CD14-positive monocyte (primary cell): ENCODE data around the gene MYO7B. TPM values are rescaled to one million over a fixed set of nuclear protein-coding genes. Genes with fewer than 3 reads are reported as not detected.

Experiments
- DNase-seq, 3 donors: peaks; one replicate each; pipeline ENCODE4 v3.0.0-alpha.2; 2011 to 2022
- H2AFZ ChIP-seq: 2 replicates; pipeline ENCODE4 v1.6.0; 2012; ENCODE audit warnings: mild to moderate bottlenecking, low read depth, low read length, inconsistent platforms; ENCODE audit not compliant: insufficient read depth, poor library complexity, severe bottlenecking
- H3K27ac ChIP-seq, 2 donors: 1 replicate in 1 of 2; 2 replicates in 1 of 2; pipeline ENCODE4 v1.5.1; 2012 to 2013; ENCODE audit warnings: low read length in 2 of 2, control low read depth in 1 of 2, inconsistent platforms in 1 of 2, low read depth in 1 of 2, mild to moderate bottlenecking in 1 of 2
- H3K27me3 ChIP-seq, 2 donors: one replicate each; pipeline versions ENCODE4 v1.6.0 to v1.6.1; 2011 to 2013; ENCODE audit warnings: low read length in 2 of 2; ENCODE audit not compliant: control insufficient read depth in 2 of 2, insufficient read depth in 2 of 2
- H3K36me3 ChIP-seq, 2 donors: replicated peaks in 1 of 2; 1 replicate in 1 of 2; 2 replicates in 1 of 2; pipeline versions ENCODE4 v1.5.1 to v1.6.1; 2012 to 2013; ENCODE audit warnings: low read length in 2 of 2, control low read depth in 1 of 2, inconsistent platforms in 1 of 2, mild to moderate bottlenecking in 1 of 2; ENCODE audit not compliant: insufficient read depth in 2 of 2, control insufficient read depth in 1 of 2
- H3K4me1 ChIP-seq, 2 donors: 1 replicate in 1 of 2; 2 replicates in 1 of 2; pipeline versions ENCODE4 v1.5.1 to v1.6.1; 2012 to 2013; ENCODE audit warnings: low read length in 2 of 2, control low read depth in 1 of 2, inconsistent platforms in 1 of 2, mild to moderate bottlenecking in 1 of 2, moderate library complexity in 1 of 2; ENCODE audit not compliant: insufficient read depth in 2 of 2, control insufficient read depth in 1 of 2
- H3K4me2 ChIP-seq: replicated peaks from 2 replicates; pipeline ENCODE3; 2012; ENCODE audit warnings: low read length, moderate library complexity, mild to moderate bottlenecking; ENCODE audit not compliant: poor library complexity, severe bottlenecking; ENCODE audit errors: extremely low read depth
- H3K4me3 ChIP-seq, 3 experiments: fragments of 200-600 bp in 1 of 3; sonication (generic) in 1 of 3; replicated peaks in 1 of 3; 1 replicate in 2 of 3; 2 replicates in 1 of 3; pipeline ENCODE4 v1.5.1; 2011 to 2013; ENCODE audit warnings: low read length in 3 of 3, mild to moderate bottlenecking in 3 of 3, control low read depth in 2 of 3, low read depth in 2 of 3, inconsistent platforms in 1 of 3, moderate library complexity in 1 of 3
- H3K79me2 ChIP-seq: 2 replicates; pipeline ENCODE4 v1.6.0; 2012; ENCODE audit warnings: mild to moderate bottlenecking, control low read depth, inconsistent platforms, low read length, moderate library complexity; ENCODE audit not compliant: insufficient read depth
- H3K9ac ChIP-seq: 2 replicates; pipeline ENCODE4 v1.6.0; 2017; ENCODE audit warnings: low read length, mild to moderate bottlenecking; ENCODE audit not compliant: insufficient read depth, poor library complexity, severe bottlenecking
- H3K9me3 ChIP-seq, 2 donors: replicated peaks in 1 of 2; 1 replicate in 1 of 2; 2 replicates in 1 of 2; pipeline versions ENCODE4 v1.5.1 to v1.6.1; 2012 to 2013; ENCODE audit warnings: low read length in 2 of 2, control low read depth in 1 of 2; ENCODE audit not compliant: control insufficient read depth in 1 of 2, insufficient read depth in 1 of 2
- H4K20me1 ChIP-seq: 2 replicates; pipeline ENCODE4 v1.6.0; 2012; ENCODE audit warnings: mild to moderate bottlenecking, low read length, control low read depth, moderate library complexity; ENCODE audit not compliant: insufficient read depth
- H3K27ac Mint-ChIP-seq, 7 donors: one replicate each; pipeline ENCODE4 v1.8.0; 2020; ENCODE audit warnings: mild to moderate bottlenecking in 7 of 7, mixed read lengths in 7 of 7, moderate library complexity in 6 of 7, inconsistent platforms in 2 of 7
- H3K27me3 Mint-ChIP-seq, 3 donors: one replicate each; pipeline ENCODE4 v1.8.0; 2021 to 2022; ENCODE audit warnings: low read depth in 3 of 3, mild to moderate bottlenecking in 3 of 3, mixed read lengths in 3 of 3, moderate library complexity in 3 of 3, inconsistent platforms in 1 of 3
- H3K36me3 Mint-ChIP-seq, 2 donors: one replicate each; pipeline ENCODE4 v1.8.0; 2020; ENCODE audit warnings: mixed read lengths in 2 of 2, inconsistent platforms in 1 of 2, mild to moderate bottlenecking in 1 of 2
- H3K4me1 Mint-ChIP-seq: one replicate; pipeline ENCODE4 v1.8.0; 2020; ENCODE audit warnings: mild to moderate bottlenecking, mixed read lengths
- H3K4me3 Mint-ChIP-seq, 2 donors: one replicate each; pipeline ENCODE4 v1.8.0; 2020; ENCODE audit warnings: mild to moderate bottlenecking in 2 of 2, mixed read lengths in 2 of 2, moderate library complexity in 1 of 2
- H3K9me3 Mint-ChIP-seq, 7 donors: one replicate each; pipeline ENCODE4 v1.8.0; 2020 to 2022; ENCODE audit warnings: mixed read lengths in 7 of 7, mild to moderate bottlenecking in 6 of 7, moderate library complexity in 6 of 7, inconsistent platforms in 2 of 7
- CTCF ChIP-seq: fragments of 200-600 bp; IDR thresholded peaks from one replicate; pipeline ENCODE4 v1.8.0; 2022; ENCODE audit warnings: antibody characterized with exemption, mild to moderate bottlenecking
- WGBS: methylation state at CpG from one replicate; pipeline ENCODE4 v1.1.5; 2013; ENCODE audit warnings: missing lambda C conversion rate; ENCODE audit not compliant: insufficient coverage; 5-methylcytosine and 5-hydroxymethylcytosine counted together
- intact Hi-C, 2 donors: fragments of 100-400 bp; cut with micrococcal nuclease; formaldehyde crosslinking; loops; one replicate each; pipeline versions ENCODE4 v1.15.0 to v1.15.1; 2023
- polyA plus RNA-seq, 3 donors: library from polyadenylated mRNA; depleted of rRNA in 1 of 3; unstranded in 2 of 3; stranded (reverse) in 1 of 3; fragments of 300-500 nt in 2 of 3; fragments of >200 nt in 1 of 3; fragmentation: Illumina TruSeq in 2 of 3; gene quantifications; 1 replicate in 2 of 3; 2 replicates in 1 of 3; pipeline ENCODE4 v1.2.3, GENCODE V29; 2012 to 2021

Gene MYO7B
- polyA plus RNA-seq, 3 donors: 7.3 to 9.8 (median 9.0) TPM

- no peak for TF ChIP-seq CTCF
- Mint-ChIP-seq H3K27me3 (peaks cover 0 to 2% (median 0%) of the 10 kb centered on the region in 3 donors), H3K27ac (no peak overlapping the region), H3K4me1 (peaks cover 35% of the 10 kb centered on the region), H3K36me3 (no peaks in the 10 kb centered on the region), H3K4me3 (no peak overlapping the region), H3K9me3 (no peaks in the 10 kb centered on the region)
- H3K9ac ChIP-seq: no peak overlapping the region
- H3K27me3 ChIP-seq: no peaks in the 10 kb centered on the region
- no peak overlapping the region for H2AFZ ChIP-seq
- 99% methylated on average over 10 of the region's 17 CpGs for WGBS
- no peaks in the 10 kb centered on the region for H3K36me3 ChIP-seq
- DNase-seq: no peak
- intact Hi-C loops: no loop called here
- no peaks in the 10 kb centered on the region for H3K79me2 ChIP-seq
- H4K20me1 ChIP-seq: no peaks in the 10 kb centered on the region
- H3K9me3 ChIP-seq: no peaks in the 10 kb centered on the region
- no peak overlapping the region for H3K4me2 ChIP-seq
- H3K4me3 ChIP-seq: no peak overlapping the region
- H3K27ac ChIP-seq: no peak overlapping the region
- H3K4me1 ChIP-seq: peaks cover 25 to 44% of the 10 kb centered on the region in 2 donors
These were observed 107.4 kb downstream of the MYO7B start for GRCh38 chr2:127642706-127643438.

GRCh38 chr2:127643439-127644065 lies 108.1 kb downstream of the MYO7B start:
- DNase-seq: no peak
- intact Hi-C loops: no loop called here
- Histone ChIP-seq H3K79me2 (no peaks in the 10 kb centered on the region), H3K4me2 (no peak overlapping the region), H3K9me3 (no peaks in the 10 kb centered on the region), H3K36me3 (no peaks in the 10 kb centered on the region), H3K4me3 (no peak overlapping the region), H3K27ac (no peak overlapping the region), H3K9ac (no peak overlapping the region), H4K20me1 (no peaks in the 10 kb centered on the region), H3K4me1 (peaks cover 18 to 37% of the 10 kb centered on the region in 2 donors), H3K27me3 (no peaks in the 10 kb centered on the region), H2AFZ (no peak overlapping the region)
- Mint-ChIP-seq H3K4me1 (peaks cover 30% of the 10 kb centered on the region), H3K36me3 (no peaks in the 10 kb centered on the region), H3K27ac (peak overlapping the region in 1 of 7 donors; percentile 14), H3K4me3 (no peak overlapping the region), H3K27me3 (peaks cover 0 to 7% (median 1%) of the 10 kb centered on the region in 3 donors), H3K9me3 (no peaks in the 10 kb centered on the region)
- WGBS: 94% methylated on average over 15 of the region's 15 CpGs
- TF ChIP-seq CTCF: no peak
